SU-DHL-6 (cell line): ENCODE data around the gene RAD9B.

ENCODE experiments used
- EZH2phosphoT487 ChIP-seq: fragments of 200-600 bp; sonication (generic), shearing (Covaris generic); conservative IDR thresholded peaks from 2 replicates; pipeline ENCODE4 v1.6.1; 2018; ENCODE audit warnings: mild to moderate bottlenecking, antibody characterized with exemption, low read length, moderate library complexity, mixed read lengths
- TF ChIP-seq, protein P1 (sequence below): fragments of 200-600 bp; sonication (generic); IDR thresholded peaks from one replicate; pipeline ENCODE4 v1.5.1; 2017; ENCODE audit warnings: antibody characterized with exemption, mild to moderate bottlenecking, low read length, moderate library complexity; ENCODE audit not compliant: insufficient read depth, poor library complexity, severe bottlenecking

DNA sequence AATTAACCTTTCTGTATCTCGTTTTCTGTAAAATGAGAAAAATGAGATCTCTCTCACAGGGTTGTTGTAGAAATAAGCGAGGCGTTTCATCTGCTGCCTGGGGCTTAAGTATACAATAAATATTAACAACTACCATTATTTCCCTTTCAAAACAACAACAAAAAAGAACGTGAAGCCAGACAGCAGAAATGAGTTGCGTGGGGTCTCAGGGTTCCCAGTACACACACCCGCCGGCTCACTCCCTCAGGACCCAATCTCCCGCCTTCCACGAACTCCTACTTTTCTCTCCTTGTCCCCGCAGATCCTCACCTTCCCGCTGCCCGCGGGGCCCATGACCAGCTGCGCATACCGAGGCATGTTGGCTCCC lies 34.3 kb upstream of the RAD9B start:
- TF ChIP-seq, protein P1, sequence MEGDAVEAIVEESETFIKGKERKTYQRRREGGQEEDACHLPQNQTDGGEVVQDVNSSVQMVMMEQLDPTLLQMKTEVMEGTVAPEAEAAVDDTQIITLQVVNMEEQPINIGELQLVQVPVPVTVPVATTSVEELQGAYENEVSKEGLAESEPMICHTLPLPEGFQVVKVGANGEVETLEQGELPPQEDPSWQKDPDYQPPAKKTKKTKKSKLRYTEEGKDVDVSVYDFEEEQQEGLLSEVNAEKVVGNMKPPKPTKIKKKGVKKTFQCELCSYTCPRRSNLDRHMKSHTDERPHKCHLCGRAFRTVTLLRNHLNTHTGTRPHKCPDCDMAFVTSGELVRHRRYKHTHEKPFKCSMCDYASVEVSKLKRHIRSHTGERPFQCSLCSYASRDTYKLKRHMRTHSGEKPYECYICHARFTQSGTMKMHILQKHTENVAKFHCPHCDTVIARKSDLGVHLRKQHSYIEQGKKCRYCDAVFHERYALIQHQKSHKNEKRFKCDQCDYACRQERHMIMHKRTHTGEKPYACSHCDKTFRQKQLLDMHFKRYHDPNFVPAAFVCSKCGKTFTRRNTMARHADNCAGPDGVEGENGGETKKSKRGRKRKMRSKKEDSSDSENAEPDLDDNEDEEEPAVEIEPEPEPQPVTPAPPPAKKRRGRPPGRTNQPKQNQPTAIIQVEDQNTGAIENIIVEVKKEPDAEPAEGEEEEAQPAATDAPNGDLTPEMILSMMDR = no peak
- TF ChIP-seq EZH2phosphoT487 = no peak
